ENCODE results near the gene PCYT1B. TPM values are rescaled to one million over a fixed set of nuclear protein-coding genes. Genes with fewer than 3 reads are reported as not detected.
A peak's percentile ranks its signal among the peaks of the same experiment; 100 is the strongest.
"Not testable (repeated sequence)": the region's sequence is repeated elsewhere in the genome, so short reads cannot be mapped to it uniquely, and the experiment has no call there.

The PCYT1B gene
- polyA plus RNA-seq, 4 donors = 2.7 to 3.3 (median 2.8) TPM

DNA sequence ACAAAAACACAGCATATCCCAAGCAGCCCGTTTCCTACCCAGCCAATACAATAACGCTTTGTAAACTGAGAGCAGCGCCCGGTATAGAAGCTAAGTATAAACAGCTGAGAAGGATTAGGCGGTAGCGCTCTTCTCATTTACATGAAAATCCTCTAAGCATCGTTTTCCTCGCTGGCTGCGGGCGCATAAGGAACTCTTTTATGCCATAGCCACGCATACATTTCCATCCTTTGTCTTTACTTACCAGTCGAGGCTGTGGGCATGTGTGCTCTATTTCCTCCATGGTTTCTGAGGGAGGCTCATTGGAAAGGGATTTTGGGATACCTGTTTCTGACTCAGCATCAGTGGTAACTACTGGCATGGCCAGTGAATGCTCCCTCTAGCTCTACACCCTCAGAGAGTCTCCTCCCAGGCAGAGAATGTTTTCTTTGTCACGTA is 383 bp downstream of the PCYT1B start:
- DNase-seq (ENCODE audit: low read depth in 4 of 4, low spot score in 3 of 4) = peak in 1 of 4 donors; percentile 16

DNA sequence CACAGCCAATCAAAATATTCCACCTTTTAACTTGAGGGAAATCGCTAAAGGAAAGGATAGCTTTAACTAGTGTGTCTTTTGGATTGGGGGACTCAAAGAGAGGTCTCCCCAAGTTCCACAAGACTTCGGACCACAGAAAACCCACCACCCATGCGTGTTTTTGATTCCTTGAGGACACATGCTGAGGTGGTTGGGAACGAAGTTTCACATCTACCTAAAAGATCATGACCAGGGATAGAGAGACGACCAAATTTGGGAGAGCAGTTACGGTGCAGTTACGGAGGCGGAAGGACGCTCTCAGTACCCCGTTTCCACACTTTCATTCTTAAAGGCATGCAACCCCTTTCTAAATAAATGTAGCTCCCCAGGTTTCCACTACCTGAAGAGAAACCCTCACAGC is 1.1 kb downstream of the PCYT1B start:
- DNase-seq (ENCODE audit: low read depth in 4 of 4, low spot score in 3 of 4) = no peak

- DNase-seq (ENCODE audit: low read depth in 4 of 4, low spot score in 3 of 4) = no peak
These were observed 4.0 kb downstream of the PCYT1B start for GRCh38 chrX:24643116-24643515.

GRCh38 chrX:24629701-24630100 is 17.4 kb downstream of the PCYT1B start:
- DNase-seq (ENCODE audit: low read depth in 4 of 4, low spot score in 3 of 4) = no peak

DNA sequence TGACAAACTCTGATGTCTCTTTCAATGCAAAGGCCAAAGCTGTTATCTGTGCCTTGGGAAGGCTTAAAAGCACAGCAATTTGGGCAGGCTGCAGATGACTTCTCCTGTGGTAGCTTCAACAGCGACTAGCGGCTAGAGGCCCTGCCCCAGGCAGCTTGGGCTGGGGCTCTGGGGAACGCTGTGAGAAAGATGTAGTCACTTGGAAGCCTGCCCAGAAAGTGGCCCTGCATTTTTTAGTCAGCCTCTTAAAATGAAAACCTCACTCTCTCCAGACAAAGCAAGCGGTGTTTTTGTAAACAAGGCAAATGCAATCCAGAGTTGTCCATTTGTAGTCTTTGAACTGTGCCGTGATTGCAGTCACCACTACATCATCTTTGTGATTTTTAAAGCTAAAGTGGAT is 27.5 kb downstream of the PCYT1B start:
- no peak for DNase-seq (ENCODE audit: low read depth in 4 of 4, low spot score in 3 of 4)

DNA sequence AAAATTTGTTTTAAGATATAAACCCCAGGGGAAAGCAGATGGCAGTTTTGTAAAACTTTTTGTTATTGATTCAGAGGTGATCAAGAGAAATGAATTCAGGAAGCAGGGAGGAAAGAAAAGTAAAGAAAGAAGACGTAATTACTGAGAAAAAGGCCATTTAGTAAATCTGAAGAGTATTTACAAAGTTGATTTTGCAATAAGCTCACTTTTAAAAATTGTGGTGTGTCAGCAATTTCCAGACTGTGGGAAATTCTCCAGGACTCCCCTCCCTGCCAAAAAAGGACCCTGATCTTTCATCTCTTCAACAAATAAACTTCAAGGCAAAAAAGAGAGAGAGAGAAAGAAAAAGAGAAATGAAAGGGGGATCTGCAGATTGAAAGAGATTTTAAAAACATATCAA is 36.6 kb downstream of the PCYT1B start:
- DNase-seq (ENCODE audit: low read depth in 4 of 4, low spot score in 3 of 4) = no peak

- no peak for DNase-seq (ENCODE audit: low read depth in 4 of 4, low spot score in 3 of 4)
These were observed 39.5 kb downstream of the PCYT1B start for GRCh38 chrX:24607616-24608015.

DNA sequence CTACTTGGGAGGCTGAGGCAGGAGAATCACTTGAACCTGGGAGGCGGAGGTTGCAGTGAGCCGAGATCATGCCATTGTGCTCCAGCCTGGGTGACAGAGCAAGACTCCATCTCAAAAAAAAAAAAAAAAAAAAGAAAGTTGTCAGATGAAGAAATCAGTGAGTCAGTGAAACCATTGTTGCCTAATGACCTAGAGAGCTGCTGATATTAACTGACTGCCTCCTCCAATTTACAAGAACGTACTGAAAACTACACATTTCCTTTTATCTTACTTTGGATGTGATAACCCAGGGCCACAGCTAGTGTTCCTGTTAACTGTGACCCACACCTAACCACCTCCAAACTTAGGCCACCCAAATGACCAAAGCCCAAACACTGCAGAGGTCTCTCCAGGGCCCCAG is 41.2 kb downstream of the PCYT1B start:
- DNase-seq (ENCODE audit: low read depth in 4 of 4, low spot score in 3 of 4) = not testable (repeated sequence)

GRCh38 chrX:24603191-24603590 is 44.0 kb downstream of the PCYT1B start:
- no peak for DNase-seq (ENCODE audit: low read depth in 4 of 4, low spot score in 3 of 4)

- no peak for DNase-seq (ENCODE audit: low read depth in 4 of 4, low spot score in 3 of 4)
These were observed 45.3 kb downstream of the PCYT1B start for GRCh38 chrX:24601858-24602257.

DNA sequence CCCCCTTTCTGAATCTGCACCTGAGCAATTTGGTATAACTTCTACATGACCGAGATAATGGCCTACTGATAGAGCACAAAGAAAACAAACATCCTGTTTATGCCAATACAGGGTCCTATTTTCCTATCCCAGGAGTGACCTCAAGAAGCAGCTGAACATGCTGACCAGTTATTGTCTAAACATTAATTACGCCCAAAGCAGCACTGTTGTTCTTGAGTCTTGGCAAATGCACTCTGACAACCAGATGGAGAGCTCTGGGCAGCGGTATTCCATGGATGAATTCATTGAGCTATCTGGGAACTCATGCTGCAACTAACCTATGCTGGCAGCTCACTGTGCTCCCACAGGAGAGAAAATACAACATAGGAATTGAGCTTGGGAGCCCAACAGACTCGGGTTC is 52.6 kb downstream of the PCYT1B start:
- no peak for DNase-seq (ENCODE audit: low read depth in 4 of 4, low spot score in 3 of 4)

DNA sequence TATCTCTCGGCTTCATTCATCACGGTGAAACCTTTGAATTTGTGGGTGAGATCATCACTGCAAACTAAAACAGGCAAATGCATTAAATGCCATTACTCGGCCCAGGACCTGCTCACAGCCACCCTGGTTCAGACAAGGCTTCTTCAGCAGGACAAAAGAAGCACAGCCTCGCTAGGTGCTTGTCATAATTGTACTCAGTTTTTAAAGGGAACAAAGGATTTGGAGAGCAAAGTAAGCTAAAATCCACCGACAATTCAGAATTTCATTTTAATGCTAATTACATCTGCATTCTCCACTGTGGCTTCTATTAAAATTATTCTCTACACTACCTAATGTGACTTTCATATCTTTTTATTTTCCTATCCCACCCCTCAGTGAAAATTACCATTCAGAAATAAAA is 57.0 kb downstream of the PCYT1B start:
- DNase-seq (ENCODE audit: low read depth in 4 of 4, low spot score in 3 of 4) = no peak

DNA sequence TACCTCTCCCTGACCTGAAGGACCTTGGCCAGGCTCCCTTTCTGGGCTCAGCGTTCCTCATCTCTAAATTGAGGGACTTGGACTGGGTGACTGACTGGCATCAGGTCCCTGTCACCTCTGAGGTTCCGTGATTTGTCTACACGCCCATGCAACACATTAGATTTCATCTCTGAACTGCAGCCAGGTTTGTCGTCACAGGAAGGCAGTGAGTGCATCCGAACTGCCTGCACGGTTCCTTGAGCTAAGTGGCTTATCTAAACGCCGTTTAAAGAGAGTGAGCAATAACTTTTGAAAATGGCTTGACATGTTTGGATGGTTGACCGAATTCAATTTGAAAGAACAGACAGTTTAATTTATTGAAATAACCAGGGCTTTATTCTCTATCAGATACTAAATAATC is 70.1 kb downstream of the PCYT1B start:
- no peak for DNase-seq (ENCODE audit: low read depth in 4 of 4, low spot score in 3 of 4)

GRCh38 chrX:24575496-24575895 is 71.7 kb downstream of the PCYT1B start:
- no peak for DNase-seq (ENCODE audit: low read depth in 4 of 4, low spot score in 3 of 4)

DNA sequence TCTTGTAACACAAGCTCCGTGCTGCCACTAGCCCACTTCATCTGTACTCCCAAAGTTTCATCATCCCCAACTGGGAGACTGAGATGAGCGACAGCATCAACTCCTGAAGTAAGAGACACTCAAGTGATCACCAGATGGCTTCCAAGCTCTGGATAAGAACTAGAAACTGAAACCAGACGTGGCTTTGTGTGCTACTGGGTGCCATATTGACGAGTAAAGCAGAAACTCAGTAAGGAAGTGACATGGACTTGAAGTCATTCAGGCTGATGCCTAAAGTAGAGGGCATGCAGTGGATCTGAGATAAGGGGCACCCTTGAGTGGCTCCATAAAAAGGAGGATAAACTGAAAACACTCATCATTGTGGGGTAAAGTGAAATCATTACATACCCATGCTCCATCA is 72.4 kb downstream of the PCYT1B start:
- DNase-seq (ENCODE audit: low read depth in 4 of 4, low spot score in 3 of 4) = no peak

- no peak for DNase-seq (ENCODE audit: low read depth in 4 of 4, low spot score in 3 of 4)
These were observed 80.0 kb downstream of the PCYT1B start for GRCh38 chrX:24567169-24567568.

DNA sequence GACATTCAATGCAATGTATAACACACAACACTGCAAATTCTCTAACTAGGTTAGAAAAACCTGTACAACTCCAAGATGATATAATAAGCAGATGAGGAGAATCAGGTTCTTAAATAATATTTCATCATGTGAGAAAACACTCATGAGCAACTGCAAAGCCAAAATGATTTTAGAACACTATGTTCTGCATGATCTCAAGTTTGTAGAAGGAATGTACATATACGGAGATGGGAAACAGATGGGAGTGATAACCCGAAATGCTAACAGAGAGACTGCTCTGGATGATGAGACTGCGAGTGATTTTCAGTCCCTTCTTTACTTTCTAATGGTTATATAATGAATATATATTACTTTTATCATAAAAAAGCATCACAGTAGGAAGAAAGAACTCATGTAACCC is 80.9 kb downstream of the PCYT1B start:
- DNase-seq (ENCODE audit: low read depth in 4 of 4, low spot score in 3 of 4) = no peak

DNA sequence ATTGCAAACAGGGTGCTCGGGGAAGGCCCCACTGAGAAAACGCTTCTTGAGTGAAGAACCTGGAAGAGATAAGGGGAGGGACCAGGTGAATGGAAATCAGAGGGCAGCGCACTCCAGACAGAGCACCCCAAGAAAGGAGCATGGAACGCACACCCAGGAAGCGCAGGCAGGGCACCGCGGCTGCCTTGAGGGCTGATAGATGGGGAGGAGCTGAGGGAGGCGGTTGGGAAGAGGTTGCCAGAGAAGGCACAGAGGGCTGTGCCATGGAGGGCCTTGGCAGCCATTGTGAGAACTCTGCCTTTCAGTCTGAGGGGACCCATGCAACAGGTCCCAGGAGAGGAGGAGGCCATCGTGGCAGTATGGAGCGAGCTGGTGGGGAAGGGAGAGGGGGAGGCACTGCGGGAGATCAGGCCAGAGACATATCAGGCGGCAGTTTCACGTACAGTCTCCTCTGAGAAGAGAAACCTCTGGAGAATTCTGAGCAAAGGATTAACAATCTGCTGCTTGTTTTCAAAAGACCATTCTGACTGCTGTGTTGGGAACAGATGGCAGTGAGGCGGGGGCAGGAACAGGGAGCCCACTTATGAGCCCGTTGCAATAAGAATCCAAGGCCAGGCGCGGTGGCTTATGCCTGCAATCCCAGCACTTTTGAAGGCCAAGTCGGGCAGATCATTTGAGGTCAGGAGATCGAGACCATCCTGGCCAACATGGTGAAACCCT is 83.7 kb downstream of the PCYT1B start:
- no peak for DNase-seq (ENCODE audit: low read depth in 4 of 4, low spot score in 3 of 4)

DNA sequence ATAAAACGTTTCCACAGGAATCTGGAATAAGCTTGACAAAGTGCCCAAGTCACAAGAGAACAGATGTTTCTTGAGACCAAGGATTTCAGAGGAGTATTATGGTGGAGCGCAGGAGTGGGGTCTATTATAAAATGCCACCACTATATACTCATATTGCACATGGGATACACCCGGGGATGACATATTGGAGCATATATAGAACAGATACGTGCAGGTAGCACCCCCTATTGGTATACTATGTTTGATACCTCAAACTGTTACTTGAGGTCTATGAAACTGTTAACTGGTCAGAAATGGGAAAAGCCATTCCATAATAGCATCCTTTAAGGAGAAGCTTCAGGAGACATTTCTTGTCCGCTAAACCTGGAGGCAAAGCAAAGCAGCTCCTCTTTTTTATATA is 86.0 kb downstream of the PCYT1B start:
- no peak for DNase-seq (ENCODE audit: low read depth in 4 of 4, low spot score in 3 of 4)

DNA sequence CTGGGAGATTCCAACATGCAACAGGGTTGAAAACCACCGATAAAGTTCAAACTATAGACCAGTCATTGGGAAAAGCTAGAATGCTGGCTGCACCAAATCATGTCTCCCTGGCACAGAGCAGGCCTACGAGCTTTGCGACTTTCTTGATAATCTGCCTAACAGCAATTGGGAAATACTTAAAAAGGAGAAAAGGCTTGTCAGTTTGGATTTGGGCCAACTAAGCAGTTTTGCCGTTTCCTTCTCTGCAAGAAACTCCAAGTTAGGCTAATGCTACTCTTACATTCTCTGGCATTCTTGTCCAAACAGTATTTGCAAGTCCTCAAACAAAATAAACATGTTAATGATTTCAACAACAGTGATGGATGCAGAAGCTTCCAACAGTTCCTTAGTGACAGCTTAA is 94.1 kb downstream of the PCYT1B start:
- DNase-seq (ENCODE audit: low read depth in 4 of 4, low spot score in 3 of 4) = peak in 1 of 4 donors; percentile 0

DNA sequence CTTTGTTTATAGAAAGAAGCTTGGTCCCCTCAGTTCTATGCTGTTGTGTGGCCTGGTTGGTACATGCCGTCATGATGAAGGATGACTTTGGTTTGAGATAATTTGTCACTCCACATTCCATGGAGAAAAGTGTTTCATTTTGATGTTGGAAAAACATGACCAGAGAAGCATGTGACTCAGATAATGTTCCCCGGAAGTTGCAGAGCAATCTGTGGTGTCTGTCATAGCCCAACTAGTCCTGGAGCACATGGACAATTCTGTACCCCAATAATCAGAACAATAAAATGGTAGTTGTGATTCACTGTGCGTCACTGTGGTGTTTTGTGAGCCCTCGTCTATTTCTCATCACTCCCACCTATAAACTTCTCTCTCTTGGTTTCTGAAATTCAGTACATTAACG is 97.0 kb downstream of the PCYT1B start:
- DNase-seq (ENCODE audit: low read depth in 4 of 4, low spot score in 3 of 4) = no peak

- DNase-seq (ENCODE audit: low read depth in 4 of 4, low spot score in 3 of 4) = no peak
These were observed 99.2 kb downstream of the PCYT1B start for GRCh38 chrX:24547961-24548360.

DNA sequence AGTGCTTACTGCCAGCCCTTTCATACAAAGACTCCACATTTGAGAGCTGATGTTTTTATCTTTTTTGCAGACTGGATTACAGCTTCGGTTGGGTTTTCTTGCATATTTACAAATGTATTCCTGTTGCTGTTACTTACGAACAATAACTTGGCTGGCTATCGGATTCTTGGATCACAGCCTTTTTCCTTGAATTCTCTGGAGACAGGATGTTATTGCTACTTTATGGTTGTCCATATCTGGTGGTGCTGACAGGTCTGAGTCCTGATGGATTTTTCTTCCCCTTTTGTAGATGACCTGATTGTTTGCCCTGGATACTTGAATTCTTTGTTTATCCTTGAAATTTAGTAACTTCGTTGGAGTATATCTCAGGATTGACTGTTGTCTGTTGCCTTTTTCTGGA is 104.4 kb downstream of the PCYT1B start:
- no peak for DNase-seq (ENCODE audit: low read depth in 4 of 4, low spot score in 3 of 4)

Measured in right renal pelvis (tissue), 4 donors.